Measurements from ENCODE around the gene MMP23B. TPM values are rescaled to one million over a fixed set of nuclear protein-coding genes. Genes with fewer than 3 reads are reported as not detected.

The MMP23B gene
- total RNA-seq, 4 donors from 2014 or later, result 5.5 to 27.2 (median 9.4) TPM

DNA sequence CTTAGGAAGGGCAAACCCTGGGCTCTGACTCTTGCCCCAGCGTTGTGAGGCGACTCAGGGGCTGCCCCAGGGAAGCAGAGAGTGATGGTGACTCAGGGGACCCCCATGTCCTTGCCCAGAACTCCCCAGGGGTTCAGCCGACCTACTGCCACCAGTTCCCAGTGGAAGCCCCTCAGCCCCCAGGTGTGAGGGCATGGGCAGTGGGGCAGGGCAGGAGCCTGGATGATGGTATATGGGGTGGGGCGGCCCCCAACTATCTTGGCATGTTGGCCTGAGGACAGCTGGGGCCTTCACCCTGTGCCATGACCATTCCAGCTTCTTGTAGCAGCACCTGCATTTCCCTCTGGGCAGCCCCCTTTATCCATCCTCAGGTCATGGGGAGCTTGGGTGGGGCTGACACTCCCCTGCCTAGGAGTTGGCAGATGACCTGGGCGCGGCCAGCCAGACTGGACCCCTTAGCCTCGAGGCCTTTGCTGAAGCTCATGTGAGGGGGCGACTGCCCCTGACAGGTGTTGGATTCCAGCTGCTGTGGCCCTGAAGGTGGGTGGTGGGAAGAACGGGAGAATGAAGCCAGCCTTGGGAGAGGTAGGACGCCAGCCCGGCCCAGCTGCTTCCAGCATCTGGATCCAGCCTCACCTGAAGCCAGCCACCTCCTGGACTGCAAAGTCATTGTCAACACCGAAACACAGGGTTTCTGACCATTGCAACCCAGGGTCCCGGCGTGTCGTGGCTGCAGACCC lies 30.2 kb upstream of the MMP23B start:
- Histone ChIP-seq H3K4me3 (no peak overlapping the region), H3K4me1 (peaks cover 0 to 31% (median 11%) of the 10 kb centered on the region in 3 donors), H3K27me3 (peaks cover 84% of the 10 kb centered on the region), H3K27ac (no peak overlapping the region), H3K36me3 (no peaks in the 10 kb centered on the region), H3K9me3 (no peaks in the 10 kb centered on the region)
- no peak for ATAC-seq
- TF ChIP-seq POLR2A (IDR thresholded peaks at IDR 0.05), result no peak
- TF ChIP-seq EP300 (IDR thresholded peaks at IDR 0.05), result no peak
- TF ChIP-seq POLR2AphosphoS5 (IDR thresholded peaks at IDR 0.05), result no peak
- TF ChIP-seq, protein P1, sequence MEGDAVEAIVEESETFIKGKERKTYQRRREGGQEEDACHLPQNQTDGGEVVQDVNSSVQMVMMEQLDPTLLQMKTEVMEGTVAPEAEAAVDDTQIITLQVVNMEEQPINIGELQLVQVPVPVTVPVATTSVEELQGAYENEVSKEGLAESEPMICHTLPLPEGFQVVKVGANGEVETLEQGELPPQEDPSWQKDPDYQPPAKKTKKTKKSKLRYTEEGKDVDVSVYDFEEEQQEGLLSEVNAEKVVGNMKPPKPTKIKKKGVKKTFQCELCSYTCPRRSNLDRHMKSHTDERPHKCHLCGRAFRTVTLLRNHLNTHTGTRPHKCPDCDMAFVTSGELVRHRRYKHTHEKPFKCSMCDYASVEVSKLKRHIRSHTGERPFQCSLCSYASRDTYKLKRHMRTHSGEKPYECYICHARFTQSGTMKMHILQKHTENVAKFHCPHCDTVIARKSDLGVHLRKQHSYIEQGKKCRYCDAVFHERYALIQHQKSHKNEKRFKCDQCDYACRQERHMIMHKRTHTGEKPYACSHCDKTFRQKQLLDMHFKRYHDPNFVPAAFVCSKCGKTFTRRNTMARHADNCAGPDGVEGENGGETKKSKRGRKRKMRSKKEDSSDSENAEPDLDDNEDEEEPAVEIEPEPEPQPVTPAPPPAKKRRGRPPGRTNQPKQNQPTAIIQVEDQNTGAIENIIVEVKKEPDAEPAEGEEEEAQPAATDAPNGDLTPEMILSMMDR (IDR thresholded peaks at IDR 0.05), result no peak
- WGBS, 2 donors (ENCODE audit: low coverage in 1 of 2), result no CpG with 5 or more reads among the region's 15 CpGs

DNA sequence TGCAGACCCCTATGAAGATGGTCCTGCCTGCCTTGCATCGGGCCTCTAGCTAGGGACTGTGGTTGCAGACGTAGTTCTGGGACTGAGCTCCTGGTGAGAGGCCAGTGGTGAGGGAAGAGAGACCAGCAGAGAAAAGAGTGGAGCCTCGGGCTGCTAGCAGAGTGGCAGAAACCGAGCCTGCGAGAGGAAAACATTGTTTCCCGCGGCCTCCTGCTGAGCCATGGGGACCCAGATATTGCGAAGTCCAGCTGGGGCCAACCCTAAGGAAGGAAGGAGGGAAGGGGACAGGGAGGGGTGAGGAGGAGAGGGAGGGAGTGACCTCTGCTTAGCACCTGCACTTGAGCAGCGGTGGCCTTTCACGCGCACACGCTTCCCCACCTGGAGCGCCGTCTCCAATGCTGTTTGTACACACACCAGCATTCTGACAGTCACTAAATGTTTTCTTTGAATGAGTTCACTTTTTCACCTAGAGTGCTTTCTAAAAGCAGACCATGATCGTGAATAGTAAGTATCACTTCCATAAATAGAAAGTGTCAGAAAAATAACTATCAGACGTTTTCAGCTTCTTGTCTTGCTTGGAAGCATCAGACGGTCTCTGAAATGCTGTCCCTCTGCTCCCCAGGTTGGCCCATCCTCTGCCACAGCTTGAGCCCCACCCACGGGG lies 29.5 kb upstream of the MMP23B start:
- TF ChIP-seq POLR2AphosphoS5 (IDR thresholded peaks at IDR 0.05) (no peak), POLR2A (IDR thresholded peaks at IDR 0.05) (no peak), EP300 (IDR thresholded peaks at IDR 0.05) (no peak)
- TF ChIP-seq, protein P1 (IDR thresholded peaks at IDR 0.05), result no peak
- Histone ChIP-seq H3K27me3 (peaks cover 77% of the 10 kb centered on the region), H3K4me1 (peaks cover 0 to 28% (median 11%) of the 10 kb centered on the region in 3 donors), H3K27ac (no peak overlapping the region), H3K9me3 (no peaks in the 10 kb centered on the region), H3K4me3 (no peak overlapping the region), H3K36me3 (no peaks in the 10 kb centered on the region)
- no peak for ATAC-seq
- 39 to 58% methylated on average over 9 to 11 of the region's 18 CpGs for WGBS, 2 donors (ENCODE audit: low coverage in 1 of 2)

DNA sequence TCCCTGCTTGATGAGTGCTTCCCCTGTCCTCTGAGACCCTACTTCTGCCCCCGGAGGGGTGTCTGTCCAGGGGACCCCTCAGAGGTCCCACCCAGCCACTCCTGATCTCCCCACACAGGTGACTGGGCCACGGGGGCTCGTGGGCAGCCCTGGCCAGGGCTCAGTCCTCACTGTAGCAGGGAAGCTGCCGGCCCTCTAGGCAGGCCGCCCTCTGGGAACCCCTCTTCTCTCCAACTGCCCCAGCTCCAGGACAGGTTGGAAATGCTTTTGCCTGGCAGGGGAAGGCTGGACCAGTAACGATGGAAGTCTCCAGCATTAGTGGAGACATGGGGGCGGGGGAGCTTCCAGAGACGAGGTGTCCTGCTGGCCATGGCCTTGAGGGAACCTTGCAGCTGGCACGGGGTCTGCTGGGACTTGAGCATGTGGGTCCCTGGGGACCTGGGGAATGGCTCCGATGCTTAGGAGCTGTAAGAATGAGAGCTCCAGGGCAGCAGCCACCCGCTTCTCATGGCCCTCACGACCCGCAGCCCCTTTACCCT lies 28.9 kb upstream of the MMP23B start:
- Histone ChIP-seq H3K27ac (no peak overlapping the region), H3K27me3 (peaks cover 71% of the 10 kb centered on the region), H3K9me3 (no peaks in the 10 kb centered on the region), H3K4me3 (no peak overlapping the region), H3K36me3 (no peaks in the 10 kb centered on the region), H3K4me1 (peaks cover 0 to 22% (median 11%) of the 10 kb centered on the region in 3 donors)
- TF ChIP-seq, protein P1 (IDR thresholded peaks at IDR 0.05), result no peak
- TF ChIP-seq POLR2AphosphoS5 (IDR thresholded peaks at IDR 0.05) (no peak), POLR2A (IDR thresholded peaks at IDR 0.05) (no peak), EP300 (IDR thresholded peaks at IDR 0.05) (no peak)
- WGBS, 2 donors (ENCODE audit: low coverage in 1 of 2), result no CpG with 5 or more reads among the region's 13 CpGs
- no peak for ATAC-seq

DNA sequence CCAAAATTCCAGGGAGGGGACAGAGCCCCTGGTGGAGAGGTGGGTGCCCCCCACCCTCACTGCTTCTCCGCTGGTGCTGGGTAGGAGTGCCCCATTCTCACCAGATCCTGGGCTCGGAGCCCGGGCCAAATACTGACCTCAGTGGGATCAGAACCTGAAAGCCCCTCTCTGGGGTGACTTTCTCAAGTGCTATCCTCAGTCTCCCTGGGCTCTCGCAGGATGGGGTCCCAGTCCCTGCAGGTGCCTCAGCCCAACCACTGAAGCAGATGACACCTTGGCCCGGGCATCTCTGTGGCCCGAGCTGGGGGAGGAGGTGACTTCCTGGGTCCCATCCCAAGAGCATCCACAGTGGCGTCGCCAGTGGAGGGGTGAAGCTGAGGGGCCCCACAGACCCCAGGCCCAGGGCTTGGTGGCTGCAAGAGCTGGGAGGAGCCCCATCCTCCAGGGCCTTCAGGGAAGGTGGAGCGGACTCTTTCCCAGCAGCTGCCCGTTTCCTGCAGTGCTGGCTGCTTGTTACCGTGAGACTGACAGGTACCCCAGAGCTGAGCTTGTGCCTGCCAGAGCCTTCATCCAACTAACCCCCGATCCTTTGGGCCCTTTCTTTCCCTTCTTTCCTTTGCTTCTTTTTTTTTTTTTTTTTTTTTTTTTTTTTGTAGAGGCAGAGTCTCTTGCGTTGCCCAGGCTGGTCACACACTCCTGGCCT lies 28.2 kb upstream of the MMP23B start:
- H3K9me3 ChIP-seq, result no peaks in the 10 kb centered on the region
- peaks cover 0 to 19% (median 11%) of the 10 kb centered on the region in 3 donors for H3K4me1 ChIP-seq
- H3K4me3 ChIP-seq, result no peak overlapping the region
- H3K27me3 ChIP-seq, result peaks cover 63% of the 10 kb centered on the region
- no peak overlapping the region for H3K27ac ChIP-seq
- ATAC-seq, result no peak
- no peaks in the 10 kb centered on the region for H3K36me3 ChIP-seq
- TF ChIP-seq EP300 (IDR thresholded peaks at IDR 0.05), result no peak
- TF ChIP-seq, protein P1 (IDR thresholded peaks at IDR 0.05), result no peak
- no peak for TF ChIP-seq POLR2AphosphoS5 (IDR thresholded peaks at IDR 0.05)
- no peak for TF ChIP-seq POLR2A (IDR thresholded peaks at IDR 0.05)
- WGBS, 2 donors (ENCODE audit: low coverage in 1 of 2), result 54% methylated on average over 5 of the region's 13 CpGs; no CpG with 5 or more reads in 1 of the 2 donors

All from gastroesophageal sphincter (tissue), 4 donors.